Endothelial cell of umbilical vein (primary cell): Measurements from ENCODE around the gene APBA2. TPM values are rescaled to one million over a fixed set of nuclear protein-coding genes. Genes with fewer than 3 reads are reported as not detected.

Experiments
- BruUV-seq: library from RNA; stranded (reverse); fragments of 400-500 nt; replicated peaks from 2 replicates; lab custom pipeline; 2021; lab: Mats Ljungman, UMichigan
- CTCF ChIA-PET: fragments of 300-600, 350-600 bp; sonication (Branson Sonifier 250); formaldehyde crosslinking; loops from one replicate; lab custom pipeline; 2021; ENCODE audit warnings: antibody characterized with exemption, inconsistent platforms; lab: Charles Lee
- POLR2A ChIA-PET: fragments of 300-600, 350-600 bp; sonication (Branson Sonifier 250); formaldehyde crosslinking; loops from one replicate; lab custom pipeline; 2021; ENCODE audit warnings: antibody characterized with exemption, inconsistent platforms; lab: Charles Lee
- DNase-seq: peaks from one replicate; pipeline ENCODE4 v3.0.0-alpha.2; 2011; ENCODE audit warnings: low read depth, low spot score
- FAIRE-seq: peaks from 2 replicates; lab custom pipeline; 2011; peaks lifted over from hg19 to GRCh38; lab: Jason Lieb, UNC
- H2AFZ ChIP-seq: 2 replicates; pipeline ENCODE4 v1.6.0; 2012; ENCODE audit warnings: low read depth, low read length, control low read depth, inconsistent platforms
- H3K27ac ChIP-seq: 2 replicates; pipeline ENCODE4 v1.5.1; 2011; ENCODE audit warnings: low read depth, mild to moderate bottlenecking, control low read depth, low read length, moderate library complexity; ENCODE audit not compliant: insufficient read depth
- H3K27me3 ChIP-seq, 2 experiments: 2 replicates each; pipeline versions ENCODE4 v1.6.0 to v1.6.1; 2011; ENCODE audit warnings: low read length in 2 of 2, mixed read lengths in 1 of 2; ENCODE audit not compliant: control insufficient read depth in 2 of 2, insufficient read depth in 2 of 2
- H3K36me3 ChIP-seq, 2 experiments: 2 replicates in 1 of 2; 3 replicates in 1 of 2; pipeline ENCODE4 v1.5.1; 2011; ENCODE audit warnings: low read length in 2 of 2, mild to moderate bottlenecking in 1 of 2, moderate library complexity in 1 of 2; ENCODE audit not compliant: control insufficient read depth in 2 of 2, insufficient read depth in 2 of 2; ENCODE audit errors: extremely low read depth in 1 of 2
- H3K4me1 ChIP-seq: 3 replicates; pipeline ENCODE4 v1.5.1; 2011; ENCODE audit warnings: mild to moderate bottlenecking, low read length; ENCODE audit not compliant: control insufficient read depth, insufficient read depth; ENCODE audit errors: extremely low read depth
- H3K4me2 ChIP-seq: 2 replicates; pipeline ENCODE4 v1.6.1; 2011; ENCODE audit warnings: low read length, control low read depth, mixed read lengths; ENCODE audit not compliant: insufficient read depth
- H3K4me3 ChIP-seq, 3 experiments: fragments of 200-600 bp in 1 of 3; sonication (generic), shearing (Covaris generic) in 1 of 3; replicated peaks in 1 of 3; 2 replicates each; pipeline ENCODE4 v1.5.1; 2011 to 2016; ENCODE audit warnings: control low read depth in 3 of 3, low read length in 3 of 3, mild to moderate bottlenecking in 2 of 3, inconsistent platforms in 1 of 3, low read depth in 1 of 3, moderate library complexity in 1 of 3; ENCODE audit not compliant: insufficient read depth in 1 of 3
- H3K79me2 ChIP-seq: 2 replicates; pipeline ENCODE4 v1.6.0; 2012; ENCODE audit warnings: low read length, inconsistent platforms; ENCODE audit not compliant: control insufficient read depth, insufficient read depth
- H3K9ac ChIP-seq: replicated peaks from 2 replicates; pipeline ENCODE3; 2011; ENCODE audit warnings: low read length, control low read depth; ENCODE audit not compliant: insufficient read depth; ENCODE audit errors: extremely low read depth
- H3K9me1 ChIP-seq: replicated peaks from 3 replicates; pipeline ENCODE4 v1.6.0; 2011; ENCODE audit warnings: mild to moderate bottlenecking, low read length; ENCODE audit not compliant: control insufficient read depth, insufficient read depth; ENCODE audit errors: extremely low read depth
- H3K9me3 ChIP-seq: replicated peaks from 2 replicates; pipeline ENCODE4 v1.5.1; 2012; ENCODE audit warnings: low read length, inconsistent platforms; ENCODE audit not compliant: control insufficient read depth, insufficient read depth
- H4K20me1 ChIP-seq: replicated peaks from 2 replicates; pipeline ENCODE3; 2011; ENCODE audit warnings: mild to moderate bottlenecking, low read length; ENCODE audit not compliant: control insufficient read depth, insufficient read depth; ENCODE audit errors: extremely low read depth
- CTCF ChIP-seq, 2 donors: IDR thresholded peaks; 1 replicate in 1 of 2; 2 replicates in 1 of 2; pipeline ENCODE4 v1.5.1; 2011; ENCODE audit warnings: low read length in 2 of 2, mild to moderate bottlenecking in 2 of 2, moderate library complexity in 2 of 2, control low read depth in 1 of 2, inconsistent platforms in 1 of 2, low read depth in 1 of 2; ENCODE audit not compliant: insufficient read depth in 1 of 2; ENCODE audit errors: extremely low read depth in 1 of 2
- EZH2 ChIP-seq: IDR thresholded peaks from 2 replicates; pipeline ENCODE4 v1.6.1; 2012; ENCODE audit warnings: borderline replicate concordance, low read depth, mild to moderate bottlenecking, moderate library complexity, low read length, inconsistent platforms; ENCODE audit not compliant: severe bottlenecking
- dilution Hi-C: fragments of 300-500 bp; cut with MboI; formaldehyde crosslinking; loops from one replicate; pipeline ENCODE4 v1.15.0; 2019; ENCODE audit warnings: low sequenced_read_pairs; ENCODE audit not compliant: extremely low pct_ligation_motif_present
- intact Hi-C: fragments of 100-400 bp; cut with micrococcal nuclease; formaldehyde crosslinking; loops from one replicate; pipeline ENCODE4 v1.10.0; 2022
- polyA plus RNA-seq, 4 experiments: library from polyadenylated mRNA; depleted of rRNA in 3 of 4; stranded (reverse) in 3 of 4; unstranded in 1 of 4; fragments of >200 nt; gene quantifications; 2 replicates each; pipeline versions ENCODE4 v1.2.1 to v1.2.3, GENCODE V29; 2011 to 2012; ENCODE audit warnings: missing spikeins in 1 of 4
- total RNA-seq: library from RNA; stranded (reverse); gene quantifications from 2 replicates; pipeline ENCODE4 v1.2.3, GENCODE V29; 2021

The APBA2 gene
- total and polyA plus RNA-seq, 2 donors (not counting 3 experiments of a cell fraction or from before 2014, with no cell fraction given), result 5.7 to 11.1 TPM

GRCh38 chr15:28921919-28922706, 36.3 kb downstream of the APBA2 start:
- no peak for FAIRE-seq

More at GRCh38 chr15:28921919-28922706, 36.3 kb downstream of the APBA2 start:
- dilution Hi-C loops (no loop called here), intact Hi-C loops (no loop called here)
- ChIA-PET CTCF (interaction anchor here (1.0 to 2.2 kb wide), 3 partner anchors 9 to 181 kb away, joined by 3 to 7 read pairs (median 3); no protein-coding TSS in a partner anchor), POLR2A (no interaction called here)
- Histone ChIP-seq H2AFZ (no peak overlapping the region), H3K4me2 (no peak overlapping the region), H4K20me1 (no peaks in the 10 kb centered on the region), H3K4me3 (no peak overlapping the region), H3K36me3 (no peaks in the 10 kb centered on the region), H3K9me1 (no peaks in the 10 kb centered on the region), H3K9me3 (no peaks in the 10 kb centered on the region), H3K27ac (no peak overlapping the region), H3K79me2 (no peaks in the 10 kb centered on the region), H3K4me1 (no peaks in the 10 kb centered on the region), H3K27me3 (no peaks in the 10 kb centered on the region), H3K9ac (no peak overlapping the region)
- no peak for DNase-seq
- TF ChIP-seq CTCF (IDR thresholded peaks at IDR 0.05; ENCODE audit: extremely low read depth in 1 of 2, insufficient read depth in 1 of 2, low read depth in 1 of 2, low read length in 2 of 2), result peak in 1 of 2 donors; percentile 14
- no peak for TF ChIP-seq EZH2
- BruUV-seq, result no TSS peak
